Measurements from ENCODE around the gene TNFSF10.

Gene TNFSF10

DNA sequence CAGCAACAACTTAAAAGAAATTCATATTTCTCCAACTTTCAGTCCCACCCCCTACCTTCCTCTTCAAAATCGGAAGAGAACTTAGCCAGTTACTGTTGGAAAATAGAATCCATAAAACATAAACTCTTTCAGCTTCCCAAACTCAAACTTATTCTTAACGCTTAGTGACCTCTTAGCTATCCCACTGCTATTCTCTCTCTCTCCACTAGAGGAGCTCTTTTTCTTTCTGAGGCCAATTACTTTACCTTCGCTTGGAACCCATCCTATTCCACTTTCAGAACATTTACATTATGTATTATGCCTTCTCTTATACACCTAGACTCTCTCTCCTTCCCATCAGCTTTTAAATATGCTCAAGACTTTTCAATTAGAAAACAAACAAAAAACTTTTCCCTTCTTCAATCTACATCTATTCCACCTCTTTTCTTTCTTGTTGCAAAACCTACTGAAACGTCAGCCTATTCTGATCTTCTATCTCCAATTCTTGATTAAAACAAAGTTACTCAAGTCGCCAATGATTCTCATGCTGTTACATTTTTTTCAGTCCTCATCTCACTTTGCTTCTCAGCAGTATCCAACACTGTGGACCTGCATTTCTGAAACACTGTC, 61.6 kb downstream of the TNFSF10 start:
- H3K27me3 Mint-ChIP-seq: peaks cover 8% of the 10 kb centered on the region
- no peak for ATAC-seq
- no peaks in the 10 kb centered on the region for H3K4me1 Mint-ChIP-seq
- H3K36me3 Mint-ChIP-seq: no peaks in the 10 kb centered on the region
- H3K27ac Mint-ChIP-seq: no peak overlapping the region
- H3K9me3 Mint-ChIP-seq: no peaks in the 10 kb centered on the region
- H3K4me3 Mint-ChIP-seq: no peak overlapping the region

DNA sequence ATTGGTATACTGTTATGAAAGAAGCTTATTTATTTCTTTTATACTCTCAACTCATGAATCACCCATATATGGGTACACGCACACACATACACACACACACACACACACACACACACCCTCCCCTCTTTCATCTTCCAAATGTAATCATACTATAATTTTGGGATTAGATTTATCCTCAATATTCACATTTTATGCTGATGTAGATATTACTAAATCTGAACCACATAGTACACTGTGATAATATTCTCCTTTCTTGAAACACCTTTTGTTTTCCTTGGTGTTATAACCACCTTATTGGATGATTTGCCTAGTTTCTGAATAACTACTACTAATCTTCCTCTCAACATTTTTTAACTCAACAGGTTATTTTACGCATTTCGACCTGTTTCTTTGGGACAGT, 66.8 kb downstream of the TNFSF10 start:
- Mint-ChIP-seq H3K27me3 (peaks cover 8% of the 10 kb centered on the region), H3K27ac (no peak overlapping the region), H3K4me1 (no peaks in the 10 kb centered on the region), H3K36me3 (no peaks in the 10 kb centered on the region), H3K4me3 (no peak overlapping the region), H3K9me3 (no peaks in the 10 kb centered on the region)
- no peak for ATAC-seq

Measured in stimulated activated memory B cell treated with anti-CD40 and anti-IgM and Interleukin-4, amounts not matched to agents 10 μg/mL and 1 μg/mL and 100 μg/mL, for 72 hours (primary cell).